B cell (primary cell): Measurements from ENCODE around the gene COL1A1. TPM values are rescaled to one million over a fixed set of nuclear protein-coding genes. Genes with fewer than 3 reads are reported as not detected.

Source experiments
- ATAC-seq: fragments of 200-7000 bp; cut with Tn5 transposase; one replicate; pipeline ENCODE4 v1.10.0; 2021; ENCODE audit warnings: low read depth, mild to moderate bottlenecking, moderate number of reproducible peaks, moderate library complexity
- CTCF ChIA-PET: fragments of 350-600 bp; sonication (Branson Sonifier 250); formaldehyde crosslinking; loops from one replicate; lab custom pipeline; 2021; ENCODE audit warnings: antibody characterized with exemption, inconsistent platforms; lab: Charles Lee
- POLR2A ChIA-PET: fragments of 350-600 bp; sonication (Branson Sonifier 250); formaldehyde crosslinking; loops from one replicate; lab custom pipeline; 2021; ENCODE audit warnings: antibody characterized with exemption; lab: Charles Lee
- DNase-seq: peaks from one replicate; pipeline ENCODE4 v3.0.0; 2013
- H2AFZ ChIP-seq: 2 replicates; pipeline ENCODE4 v1.6.1; 2012; ENCODE audit warnings: mild to moderate bottlenecking, low read depth, low read length; ENCODE audit not compliant: insufficient read depth, poor library complexity, severe bottlenecking
- H3K27ac ChIP-seq, 2 donors: 1 replicate in 1 of 2; 2 replicates in 1 of 2; pipeline ENCODE4 v1.5.1; 2012 to 2013; ENCODE audit warnings: low read length in 2 of 2, mild to moderate bottlenecking in 2 of 2, moderate library complexity in 1 of 2
- H3K27me3 ChIP-seq, 4 experiments: fragments of 200-600 bp in 1 of 4; sonication (generic) in 1 of 4; replicated peaks in 1 of 4; 1 replicate in 2 of 4; 2 replicates in 2 of 4; pipeline versions ENCODE4 v1.6.1 to v1.7.0; 2013 to 2016; ENCODE audit warnings: low read length in 3 of 4, mild to moderate bottlenecking in 2 of 4, mixed read lengths in 1 of 4, moderate library complexity in 1 of 4; ENCODE audit not compliant: insufficient read depth in 4 of 4, control insufficient read depth in 3 of 4; ENCODE audit errors: control extremely low read depth in 1 of 4
- H3K36me3 ChIP-seq, 2 experiments: replicated peaks in 1 of 2; 1 replicate in 1 of 2; 2 replicates in 1 of 2; pipeline versions ENCODE4 v1.6.1 to v1.7.1; 2013; ENCODE audit warnings: low read length in 1 of 2; ENCODE audit not compliant: insufficient read depth in 2 of 2, control insufficient read depth in 1 of 2; ENCODE audit errors: control extremely low read depth in 1 of 2, extremely low read depth in 1 of 2
- H3K4me1 ChIP-seq, 2 donors: fragments of 200-600 bp in 1 of 2; sonication (generic) in 1 of 2; 1 replicate in 1 of 2; 2 replicates in 1 of 2; pipeline versions ENCODE4 v1.5.1 to v1.6.1; 2013 to 2017; ENCODE audit warnings: low read length in 2 of 2; ENCODE audit not compliant: control insufficient read depth in 2 of 2, insufficient read depth in 2 of 2
- H3K4me2 ChIP-seq: replicated peaks from 2 replicates; pipeline ENCODE3; 2012; ENCODE audit warnings: mild to moderate bottlenecking, low read depth, low read length; ENCODE audit not compliant: poor library complexity, severe bottlenecking
- H3K4me3 ChIP-seq, 5 experiments: fragments of 200-600 bp in 1 of 5; sonication (generic) in 1 of 5; 1 replicate in 3 of 5; 2 replicates in 2 of 5; pipeline versions ENCODE4 v1.5.1 to v1.7.0; 2011 to 2016; ENCODE audit warnings: low read length in 4 of 5, mild to moderate bottlenecking in 4 of 5, low read depth in 2 of 5, control low read depth in 1 of 5, moderate library complexity in 1 of 5; ENCODE audit not compliant: insufficient read depth in 1 of 5; ENCODE audit errors: control extremely low read depth in 1 of 5, extremely low read depth in 1 of 5
- H3K79me2 ChIP-seq: fragments of 200-600 bp; sonication (generic); one replicate; pipeline ENCODE4 v1.6.0; 2016; ENCODE audit warnings: low read length; ENCODE audit not compliant: control insufficient read depth, insufficient read depth
- H3K9ac ChIP-seq: fragments of 200-600 bp; sonication (generic); 2 replicates; pipeline ENCODE4 v1.6.1; 2017; ENCODE audit warnings: mild to moderate bottlenecking, low read length, moderate library complexity
- H3K9me3 ChIP-seq, 3 donors: one replicate each; pipeline versions ENCODE4 v1.6.1 to v1.7.1; 2013; ENCODE audit warnings: low read length in 2 of 3; ENCODE audit not compliant: control insufficient read depth in 2 of 3, insufficient read depth in 1 of 3; ENCODE audit errors: control extremely low read depth in 1 of 3
- H4K20me1 ChIP-seq: 2 replicates; pipeline ENCODE4 v1.6.0; 2012; ENCODE audit warnings: mild to moderate bottlenecking, low read length; ENCODE audit not compliant: insufficient read depth, control insufficient read depth, poor library complexity, severe bottlenecking
- H3K27ac Mint-ChIP-seq: one replicate; pipeline ENCODE4 v1.8.0; 2021; ENCODE audit warnings: mixed read lengths
- H3K27me3 Mint-ChIP-seq: one replicate; pipeline ENCODE4 v1.8.0; 2021; ENCODE audit warnings: mixed read lengths
- H3K4me1 Mint-ChIP-seq: one replicate; pipeline ENCODE4 v1.8.0; 2021; ENCODE audit warnings: mixed read lengths
- H3K4me3 Mint-ChIP-seq: one replicate; pipeline ENCODE4 v1.8.0; 2021; ENCODE audit warnings: mixed read lengths
- H3K9me3 Mint-ChIP-seq: one replicate; pipeline ENCODE4 v1.8.0; 2022; ENCODE audit warnings: mixed read lengths; ENCODE audit not compliant: insufficient read depth
- CTCF ChIP-seq: fragments of 200-600 bp; IDR thresholded peaks from one replicate; pipeline ENCODE4 v1.8.0; 2022; ENCODE audit warnings: antibody characterized with exemption, mild to moderate bottlenecking
- EZH2 ChIP-seq: IDR thresholded peaks from 2 replicates; pipeline ENCODE4 v1.6.1; 2012; ENCODE audit warnings: borderline replicate concordance, low read depth, mild to moderate bottlenecking, moderate library complexity, low read length; ENCODE audit not compliant: insufficient read depth, poor library complexity, severe bottlenecking
- WGBS: methylation state at CpG from one replicate; pipeline ENCODE4 v1.1.5; 2013; ENCODE audit warnings: missing lambda C conversion rate; ENCODE audit not compliant: insufficient coverage; 5-methylcytosine and 5-hydroxymethylcytosine counted together
- intact Hi-C: fragments of 100-400 bp; cut with micrococcal nuclease; formaldehyde crosslinking; loops from one replicate; pipeline ENCODE4 v1.10.0; 2022
- polyA plus RNA-seq: library from polyadenylated mRNA; depleted of rRNA; stranded (reverse); fragments of >200 nt; gene quantifications from 2 replicates; pipeline ENCODE4 v1.2.3, GENCODE V29; 2012
- total RNA-seq, 2 donors: library from RNA; stranded (reverse); fragments of 120-200 nt in 1 of 2; gene quantifications; 1 replicate in 1 of 2; 2 replicates in 1 of 2; pipeline versions ENCODE4 v1.2.3 to v1.2.4, GENCODE V29; 2013 to 2022

COL1A1 gene
- total and polyA plus RNA-seq, 2 donors (not counting 1 experiment from before 2014, with no cell fraction given): 0.66 to 9.1 TPM

DNA sequence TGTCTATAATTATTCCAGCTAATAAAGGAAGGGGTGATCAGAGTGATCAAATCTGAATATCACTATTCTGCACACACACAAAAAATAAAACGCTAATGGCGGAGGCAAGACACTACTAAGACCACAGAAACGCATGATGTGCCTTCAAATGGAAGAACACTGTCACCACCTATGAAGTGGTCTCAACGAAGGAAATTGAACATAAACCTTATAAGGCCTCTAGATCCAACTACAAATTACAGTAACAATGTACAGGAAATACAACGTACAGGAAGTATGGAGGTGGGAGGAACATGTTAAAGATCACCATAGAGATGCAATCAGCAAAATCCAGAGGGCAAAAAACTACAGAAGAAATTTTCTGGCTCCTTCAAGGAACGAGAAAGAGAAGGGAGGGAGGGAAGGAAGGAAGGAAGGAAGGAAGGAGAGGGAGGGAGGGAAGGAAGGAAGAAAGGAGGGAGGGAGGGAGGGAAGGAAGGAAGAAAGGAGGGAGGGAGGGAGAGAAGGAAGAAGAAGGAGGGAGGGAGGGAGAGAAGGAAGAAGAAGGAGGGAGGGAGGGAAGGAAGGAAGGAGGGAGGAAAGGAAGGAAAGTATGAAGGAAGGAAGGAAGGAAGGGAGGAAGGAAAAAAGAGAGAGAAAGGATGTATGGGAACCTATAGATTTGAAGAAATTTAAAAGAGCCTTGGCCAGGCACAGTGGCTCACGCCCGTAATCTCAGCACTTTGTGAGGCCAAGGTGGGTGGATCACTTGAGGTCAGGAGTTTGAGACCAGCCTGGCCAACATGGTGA lies 38.8 kb downstream of the COL1A1 start:
- Mint-ChIP-seq H3K4me3 (peak overlapping the region; percentile 49), H3K4me1 (peaks cover 38% of the 10 kb centered on the region), H3K9me3 (no peaks in the 10 kb centered on the region), H3K27me3 (no peaks in the 10 kb centered on the region), H3K27ac (peak overlapping the region; percentile 5)
- no peaks in the 10 kb centered on the region for H3K9me3 ChIP-seq
- ATAC-seq: no peak
- CTCF ChIA-PET: interaction anchor here (0.8 to 2.8 kb wide), 26 partner anchors 8 to 134 kb away, joined by 3 to 79 read pairs (median 8); partner anchors contain the start of genes PDK2, PPP1R9B and SAMD14
- H3K4me3 ChIP-seq: no peak overlapping the region
- peaks cover 36 to 41% of the 10 kb centered on the region in 2 donors for H3K4me1 ChIP-seq
- H3K36me3 ChIP-seq: no peaks in the 10 kb centered on the region
- no peak for DNase-seq
- no peak for TF ChIP-seq EZH2
- TF ChIP-seq CTCF: no peak
- peaks cover 21% of the 10 kb centered on the region for H3K79me2 ChIP-seq
- no peaks in the 10 kb centered on the region for H3K27me3 ChIP-seq
- H3K9ac ChIP-seq: no peak overlapping the region
- intact Hi-C loops: no loop called here
- no peak overlapping the region for H2AFZ ChIP-seq
- POLR2A ChIA-PET: interaction anchor here (1.0 to 2.8 kb wide), 5 partner anchors 11 to 24 kb away, joined by 4 to 22 read pairs (median 9); partner anchors contain the start of gene PPP1R9B
- no peaks in the 10 kb centered on the region for H4K20me1 ChIP-seq
- H3K4me2 ChIP-seq: no peak overlapping the region
- peak overlapping the region in 1 of 2 donors; percentile 65 for H3K27ac ChIP-seq
- 88% methylated on average over 6 of the region's 8 CpGs for WGBS

- no peaks in the 10 kb centered on the region for H3K27me3 Mint-ChIP-seq
- no peaks in the 10 kb centered on the region for H4K20me1 ChIP-seq
- H3K27me3 ChIP-seq: no peaks in the 10 kb centered on the region
- peak overlapping the region; percentile 80 for H3K4me3 Mint-ChIP-seq
- H2AFZ ChIP-seq: peak overlapping the region; percentile 60
- H3K9ac ChIP-seq: peak overlapping the region; percentile 60
- intact Hi-C loops: loop anchor here (1.0 to 2.0 kb wide), 5 partner anchors 11 to 68 kb away; no protein-coding TSS in a partner anchor
- peaks cover 38% of the 10 kb centered on the region for H3K4me1 Mint-ChIP-seq
- WGBS: 73% methylated on average over 13 of the region's 16 CpGs
- ChIA-PET POLR2A (interaction anchor here (1.0 to 2.8 kb wide), 4 partner anchors 11 to 23 kb away, joined by 4 to 22 read pairs (median 10); partner anchors contain the start of gene PPP1R9B), CTCF (interaction anchor here (0.8 to 2.8 kb wide), 20 partner anchors 9 to 163 kb away, joined by 3 to 79 read pairs (median 5); partner anchors contain the start of genes PPP1R9B and SAMD14)
- H3K27ac Mint-ChIP-seq: peak overlapping the region; percentile 72
- no peaks in the 10 kb centered on the region for H3K9me3 ChIP-seq
- H3K36me3 ChIP-seq: no peaks in the 10 kb centered on the region
- TF ChIP-seq EZH2: no peak
- no peak for TF ChIP-seq CTCF
- H3K4me2 ChIP-seq: peak overlapping the region; percentile 84
- peaks cover 36 to 41% of the 10 kb centered on the region in 2 donors for H3K4me1 ChIP-seq
- H3K9me3 Mint-ChIP-seq: no peaks in the 10 kb centered on the region
- no peak overlapping the region for H3K27ac ChIP-seq
- DNase-seq: no peak
- ATAC-seq: no peak
- H3K79me2 ChIP-seq: peaks cover 17% of the 10 kb centered on the region
- H3K4me3 ChIP-seq: peak overlapping the region in 4 of 5 experiments; percentile 52 to 68 (median 60)
Observed at GRCh38 chr17:50161911-50162288, 39.5 kb downstream of the COL1A1 start.
